Measurements from ENCODE around the gene STON2.

Gene STON2

DNA sequence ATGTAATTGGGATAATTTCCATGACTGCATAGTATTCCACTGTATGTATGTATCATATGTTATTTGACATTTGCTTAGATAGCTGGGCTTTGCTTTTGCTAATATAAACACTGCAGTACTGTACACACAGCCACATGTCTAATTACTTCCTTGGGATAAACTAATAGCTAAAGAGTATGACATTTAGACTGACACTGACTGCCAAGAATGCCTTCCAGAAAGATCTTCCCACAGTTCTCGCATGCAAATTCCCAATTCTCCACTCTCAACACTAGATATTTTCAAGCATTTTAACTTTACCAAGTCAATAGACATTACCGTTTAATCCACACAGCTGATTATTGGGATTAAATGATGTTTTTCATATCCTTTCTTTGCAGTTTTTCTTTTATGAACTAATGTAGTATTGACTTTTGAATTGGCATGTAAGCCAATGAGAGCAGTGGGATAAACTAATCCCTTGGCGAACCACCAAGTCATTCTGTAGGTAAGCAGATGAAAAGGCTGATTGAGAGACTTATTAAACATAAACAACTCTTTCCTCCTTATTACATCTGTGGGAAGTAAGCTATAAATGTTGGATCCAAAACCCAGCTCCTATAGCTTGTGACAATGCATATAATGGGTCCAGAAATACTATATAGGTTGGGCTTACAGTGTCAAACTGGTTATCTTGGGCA is 55.5 kb downstream of the STON2 start:
- DNase-seq (ENCODE audit: low read depth, low spot score) = no peak
- no peak overlapping the region for H3K4me3 ChIP-seq (ENCODE audit: low read length)

- H3K4me3 ChIP-seq (ENCODE audit: low read length) = no peak overlapping the region
- DNase-seq (ENCODE audit: low read depth, low spot score) = no peak
Measured at GRCh38 chr14:81343701-81344100, 56.4 kb downstream of the STON2 start.

- DNase-seq (ENCODE audit: low read depth, low spot score) = no peak
- H3K4me3 ChIP-seq (ENCODE audit: low read length) = no peak overlapping the region
Measured at GRCh38 chr14:81342850-81343580, 57.1 kb downstream of the STON2 start.

DNA sequence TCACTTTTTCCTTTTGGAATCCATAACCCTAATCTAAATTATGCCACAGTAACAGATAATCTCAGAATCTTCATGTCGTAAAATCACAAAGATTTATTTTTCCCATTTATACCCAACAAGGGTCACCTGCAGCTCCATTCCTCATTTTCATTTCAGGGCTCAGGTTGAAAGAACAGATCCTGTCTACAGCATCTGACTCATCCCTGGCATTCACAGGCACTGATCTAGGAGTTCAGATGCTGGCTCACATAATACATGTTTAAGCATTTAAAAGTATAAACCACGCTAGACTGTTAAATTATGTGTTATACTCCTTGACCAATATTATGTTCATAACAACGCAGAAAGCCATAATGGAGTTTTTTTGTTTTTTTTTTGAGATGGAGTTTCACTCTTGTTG is 58.3 kb downstream of the STON2 start:
- no peak overlapping the region for H3K4me3 ChIP-seq (ENCODE audit: low read length)
- no peak for DNase-seq (ENCODE audit: low read depth, low spot score)

DNA sequence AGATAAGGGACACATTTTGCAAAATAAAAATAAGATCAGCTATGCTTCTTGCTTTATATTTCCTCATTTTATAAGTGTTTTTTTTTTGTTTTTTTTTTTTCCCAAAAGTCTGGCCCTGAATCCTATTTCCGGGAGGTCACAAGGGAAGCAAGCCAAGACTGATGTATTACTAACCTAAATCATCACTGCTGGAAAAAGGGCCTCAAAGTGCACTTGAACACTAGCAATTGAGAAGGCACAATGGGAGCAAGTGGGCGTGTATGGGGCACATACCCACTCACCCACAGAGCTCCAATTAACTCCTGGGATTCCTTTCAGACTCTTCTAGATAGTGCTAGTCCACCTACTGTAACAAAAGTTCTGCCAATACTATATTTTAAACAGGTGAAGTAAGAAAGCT is 58.8 kb downstream of the STON2 start:
- H3K4me3 ChIP-seq (ENCODE audit: low read length) = no peak overlapping the region
- no peak for DNase-seq (ENCODE audit: low read depth, low spot score)

GRCh38 chr14:81340201-81340600 is 59.9 kb downstream of the STON2 start:
- DNase-seq (ENCODE audit: low read depth, low spot score) = no peak
- no peak overlapping the region for H3K4me3 ChIP-seq (ENCODE audit: low read length)

- DNase-seq (ENCODE audit: low read depth, low spot score) = no peak
- no peak overlapping the region for H3K4me3 ChIP-seq (ENCODE audit: low read length)
Measured at GRCh38 chr14:81337073-81337472, 63.1 kb downstream of the STON2 start.

- no peak overlapping the region for H3K4me3 ChIP-seq (ENCODE audit: low read length)
Measured at GRCh38 chr14:81336009-81336408, 64.1 kb downstream of the STON2 start.

GRCh38 chr14:81332725-81333124 is 67.4 kb downstream of the STON2 start:
- no peak for DNase-seq (ENCODE audit: low read depth, low spot score)
- H3K4me3 ChIP-seq (ENCODE audit: low read length) = no peak overlapping the region

More at GRCh38 chr14:81336009-81336408, 64.1 kb downstream of the STON2 start:
- DNase-seq (ENCODE audit: low read depth, low spot score) = no peak

- H3K4me3 ChIP-seq (ENCODE audit: low read length) = no peak overlapping the region
- DNase-seq (ENCODE audit: low read depth, low spot score) = no peak
Measured at GRCh38 chr14:81331229-81332021, 68.7 kb downstream of the STON2 start.

- no peak for DNase-seq (ENCODE audit: low read depth, low spot score)
- H3K4me3 ChIP-seq (ENCODE audit: low read length) = no peak overlapping the region
Measured at GRCh38 chr14:81330619-81331122, 69.5 kb downstream of the STON2 start.

- no peak overlapping the region for H3K4me3 ChIP-seq (ENCODE audit: low read length)
- DNase-seq (ENCODE audit: low read depth, low spot score) = no peak
Measured at GRCh38 chr14:81329640-81330381, 70.3 kb downstream of the STON2 start.

- DNase-seq (ENCODE audit: low read depth, low spot score) = no peak
- H3K4me3 ChIP-seq (ENCODE audit: low read length) = no peak overlapping the region
Measured at GRCh38 chr14:81326451-81326850, 73.7 kb downstream of the STON2 start.

GRCh38 chr14:81324011-81324410 is 76.1 kb downstream of the STON2 start:
- H3K4me3 ChIP-seq (ENCODE audit: low read length) = no peak overlapping the region
- no peak for DNase-seq (ENCODE audit: low read depth, low spot score)

DNA sequence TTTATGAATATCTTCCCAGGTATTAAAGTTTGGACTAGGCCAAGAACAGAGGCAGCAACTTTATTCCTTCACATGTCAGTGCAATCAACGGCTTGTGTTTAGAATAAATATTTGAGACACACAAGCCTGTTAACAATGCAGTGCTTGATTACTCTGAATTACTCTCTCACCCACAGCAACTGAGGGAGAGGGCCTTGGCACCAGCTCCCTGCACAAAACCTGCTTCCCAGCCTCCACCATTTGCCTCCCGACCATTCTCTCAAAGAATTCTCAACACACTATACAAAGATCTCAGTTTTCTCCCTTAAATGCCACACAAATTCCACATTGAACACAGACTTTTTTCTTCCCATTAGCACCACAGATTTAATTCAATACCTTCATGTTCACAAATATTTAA is 77.0 kb downstream of the STON2 start:
- DNase-seq (ENCODE audit: low read depth, low spot score) = no peak
- no peak overlapping the region for H3K4me3 ChIP-seq (ENCODE audit: low read length)

DNA sequence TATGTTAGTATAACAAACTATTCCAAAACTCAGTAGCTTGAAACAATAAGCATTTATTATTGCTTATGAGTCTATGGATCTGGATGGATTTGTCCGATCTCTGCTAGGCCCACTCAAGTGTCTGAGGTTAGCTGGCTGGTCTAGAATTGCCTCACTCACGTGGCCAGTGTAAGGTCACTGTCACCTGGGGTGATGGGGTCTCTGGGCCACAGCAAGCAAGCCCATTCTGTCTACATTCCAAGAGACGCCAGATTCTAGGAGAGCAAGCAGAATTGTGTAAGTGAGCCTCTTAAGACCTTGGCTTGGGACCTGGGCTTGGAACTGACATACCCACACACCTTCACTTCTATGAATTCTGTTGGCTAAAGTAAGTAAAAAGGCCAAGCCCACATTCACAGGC is 80.2 kb downstream of the STON2 start:
- no peak for DNase-seq (ENCODE audit: low read depth, low spot score)
- no peak overlapping the region for H3K4me3 ChIP-seq (ENCODE audit: low read length)

GRCh38 chr14:81319314-81319713 is 80.8 kb downstream of the STON2 start:
- no peak overlapping the region for H3K4me3 ChIP-seq (ENCODE audit: low read length)
- DNase-seq (ENCODE audit: low read depth, low spot score) = no peak

- DNase-seq (ENCODE audit: low read depth, low spot score) = no peak
- no peak overlapping the region for H3K4me3 ChIP-seq (ENCODE audit: low read length)
Measured at GRCh38 chr14:81315341-81315740, 84.8 kb downstream of the STON2 start.

DNA sequence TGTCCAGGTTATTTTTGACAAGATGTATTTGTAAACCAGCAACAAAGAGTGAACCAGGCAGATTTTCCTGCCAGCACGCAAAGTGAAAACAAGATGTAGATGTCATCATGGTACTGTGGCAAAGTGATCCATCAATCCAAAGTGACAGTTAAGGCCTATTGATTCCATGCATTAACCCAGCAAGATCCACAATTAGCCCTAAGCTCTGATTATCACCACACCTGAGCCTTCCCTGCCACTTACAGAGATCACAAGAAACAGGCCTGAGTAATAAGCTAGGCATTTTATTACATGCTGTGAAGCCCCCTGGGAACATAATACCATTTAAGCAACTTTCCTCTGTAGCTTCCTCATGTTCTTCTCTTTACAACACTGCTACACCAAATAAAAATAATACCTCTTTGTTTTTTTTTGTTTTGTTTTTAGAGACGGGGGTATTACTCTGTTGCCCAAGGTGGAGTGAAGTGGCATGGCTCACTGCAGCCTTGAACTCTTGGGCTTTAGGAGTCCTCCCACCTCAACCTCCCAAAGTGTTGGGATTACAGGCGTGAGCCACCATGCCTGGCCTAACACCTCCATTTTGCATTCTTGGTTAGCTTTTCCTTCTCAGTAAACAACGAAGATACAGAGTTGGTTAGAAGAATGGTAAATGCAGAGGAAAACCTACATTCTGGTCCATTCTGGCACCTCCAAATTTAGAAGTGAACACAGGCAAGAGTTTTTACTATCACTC is 85.5 kb downstream of the STON2 start:
- DNase-seq (ENCODE audit: low read depth, low spot score) = no peak
- H3K4me3 ChIP-seq (ENCODE audit: low read length) = no peak overlapping the region
